ENCODE results near the gene LAMP1. TPM values are rescaled to one million over a fixed set of nuclear protein-coding genes. Genes with fewer than 3 reads are reported as not detected.

Gene LAMP1
- total and polyA plus RNA-seq, 2 of the 4 experiments (the other 2 are of a cell fraction), result 60.6 to 229 TPM

DNA sequence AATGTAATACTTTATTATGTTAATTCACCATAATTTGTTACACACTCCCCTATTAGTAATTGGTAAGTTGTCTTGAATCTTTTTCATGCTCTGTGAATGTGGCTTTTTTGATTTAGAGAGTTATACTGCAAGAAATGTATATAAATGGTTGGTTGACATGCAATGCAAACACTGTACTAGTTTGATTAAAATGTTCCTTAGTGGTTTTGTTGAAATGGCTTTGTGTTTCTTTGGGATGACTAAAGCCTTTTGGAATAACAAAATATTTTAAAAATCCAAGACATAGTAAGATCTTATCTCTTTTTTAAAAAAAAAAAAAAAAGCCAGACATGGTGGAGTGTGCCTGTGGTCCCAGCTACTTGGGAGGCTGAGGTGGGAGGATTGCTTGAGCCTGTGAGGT is 10.5 kb downstream of the LAMP1 start:
- BruUV-seq (replicated peaks), result no TSS peak
- H3K36me3 ChIP-seq (ENCODE audit: control insufficient read depth, insufficient read depth, low read length), result peaks cover 33% of the 10 kb centered on the region
- no peak overlapping the region for H3K4me3 ChIP-seq (ENCODE audit: insufficient read depth, low read depth, low read length)
- no peak overlapping the region for H2AK9ac ChIP-seq (replicated peaks; ENCODE audit: low read depth, low read length, poor library complexity)
- H3K56ac ChIP-seq (ENCODE audit: extremely low read depth, insufficient read depth, low read length), result no peak overlapping the region
- H2AFZ ChIP-seq (replicated peaks; ENCODE audit: low read length, poor library complexity), result no peak overlapping the region
- H2AK5ac ChIP-seq (ENCODE audit: low read depth, low read length), result no peak overlapping the region
- H3K9me1 ChIP-seq (ENCODE audit: insufficient read depth, low read length), result peaks cover 23% of the 10 kb centered on the region
- no peak for TF ChIP-seq SMC3 (IDR thresholded peaks at IDR 0.05; ENCODE audit: low read depth, low read length)
- TF ChIP-seq POLR2A (IDR thresholded peaks at IDR 0.05; ENCODE audit: low read depth, low read length), result no peak
- TF ChIP-seq, protein P1, sequence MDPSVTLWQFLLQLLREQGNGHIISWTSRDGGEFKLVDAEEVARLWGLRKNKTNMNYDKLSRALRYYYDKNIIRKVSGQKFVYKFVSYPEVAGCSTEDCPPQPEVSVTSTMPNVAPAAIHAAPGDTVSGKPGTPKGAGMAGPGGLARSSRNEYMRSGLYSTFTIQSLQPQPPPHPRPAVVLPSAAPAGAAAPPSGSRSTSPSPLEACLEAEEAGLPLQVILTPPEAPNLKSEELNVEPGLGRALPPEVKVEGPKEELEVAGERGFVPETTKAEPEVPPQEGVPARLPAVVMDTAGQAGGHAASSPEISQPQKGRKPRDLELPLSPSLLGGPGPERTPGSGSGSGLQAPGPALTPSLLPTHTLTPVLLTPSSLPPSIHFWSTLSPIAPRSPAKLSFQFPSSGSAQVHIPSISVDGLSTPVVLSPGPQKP (IDR thresholded peaks at IDR 0.05; ENCODE audit: borderline replicate concordance, low read depth, low read length), result no peak
- no peak for TF ChIP-seq MXI1 (IDR thresholded peaks at IDR 0.05; ENCODE audit: borderline replicate concordance, low read depth, low read length)
- no peak for TF ChIP-seq CEBPB (IDR thresholded peaks at IDR 0.05; ENCODE audit: low read depth, low read length)
- no peak for TF ChIP-seq MAZ (IDR thresholded peaks at IDR 0.05; ENCODE audit: borderline replicate concordance, low read depth, low read length)
- TF ChIP-seq RAD21 (IDR thresholded peaks at IDR 0.05; ENCODE audit: low read length), result no peak
- TF ChIP-seq, protein P2, sequence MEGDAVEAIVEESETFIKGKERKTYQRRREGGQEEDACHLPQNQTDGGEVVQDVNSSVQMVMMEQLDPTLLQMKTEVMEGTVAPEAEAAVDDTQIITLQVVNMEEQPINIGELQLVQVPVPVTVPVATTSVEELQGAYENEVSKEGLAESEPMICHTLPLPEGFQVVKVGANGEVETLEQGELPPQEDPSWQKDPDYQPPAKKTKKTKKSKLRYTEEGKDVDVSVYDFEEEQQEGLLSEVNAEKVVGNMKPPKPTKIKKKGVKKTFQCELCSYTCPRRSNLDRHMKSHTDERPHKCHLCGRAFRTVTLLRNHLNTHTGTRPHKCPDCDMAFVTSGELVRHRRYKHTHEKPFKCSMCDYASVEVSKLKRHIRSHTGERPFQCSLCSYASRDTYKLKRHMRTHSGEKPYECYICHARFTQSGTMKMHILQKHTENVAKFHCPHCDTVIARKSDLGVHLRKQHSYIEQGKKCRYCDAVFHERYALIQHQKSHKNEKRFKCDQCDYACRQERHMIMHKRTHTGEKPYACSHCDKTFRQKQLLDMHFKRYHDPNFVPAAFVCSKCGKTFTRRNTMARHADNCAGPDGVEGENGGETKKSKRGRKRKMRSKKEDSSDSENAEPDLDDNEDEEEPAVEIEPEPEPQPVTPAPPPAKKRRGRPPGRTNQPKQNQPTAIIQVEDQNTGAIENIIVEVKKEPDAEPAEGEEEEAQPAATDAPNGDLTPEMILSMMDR (conservative IDR thresholded peaks at IDR 0.05; ENCODE audit: low read depth, low read length), result no peak
- TF ChIP-seq BHLHE40 (IDR thresholded peaks at IDR 0.05; ENCODE audit: low read depth, low read length), result no peak
- TF ChIP-seq FOS (IDR thresholded peaks at IDR 0.05; ENCODE audit: low read depth, low read length), result no peak
- no peak for TF ChIP-seq RCOR1 (IDR thresholded peaks at IDR 0.05; ENCODE audit: insufficient replicate concordance, low read length)
- no peak for TF ChIP-seq NFE2L2 (IDR thresholded peaks at IDR 0.05; ENCODE audit: low read depth, low read length)
- TF ChIP-seq, protein P3, sequence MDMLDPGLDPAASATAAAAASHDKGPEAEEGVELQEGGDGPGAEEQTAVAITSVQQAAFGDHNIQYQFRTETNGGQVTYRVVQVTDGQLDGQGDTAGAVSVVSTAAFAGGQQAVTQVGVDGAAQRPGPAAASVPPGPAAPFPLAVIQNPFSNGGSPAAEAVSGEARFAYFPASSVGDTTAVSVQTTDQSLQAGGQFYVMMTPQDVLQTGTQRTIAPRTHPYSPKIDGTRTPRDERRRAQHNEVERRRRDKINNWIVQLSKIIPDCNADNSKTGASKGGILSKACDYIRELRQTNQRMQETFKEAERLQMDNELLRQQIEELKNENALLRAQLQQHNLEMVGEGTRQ (IDR thresholded peaks at IDR 0.05; ENCODE audit: low read depth, low read length), result no peak
- H2BK20ac ChIP-seq (ENCODE audit: low read depth, low read length), result no peak overlapping the region
- DNase-seq (peak; percentile 57), ATAC-seq (ENCODE audit: low read depth) (peak; percentile 67)
- dilution Hi-C loops (cut with HindIII; ENCODE audit: low sequenced_read_pairs, unreplicated experiment) (no loop called here), intact Hi-C loops (cut with micrococcal nuclease) (no loop called here), in situ Hi-C loops (cut with MboI; ENCODE audit: low sequenced_read_pairs) (no loop called here)
- no peak overlapping the region for H4K91ac ChIP-seq (ENCODE audit: insufficient read depth, low read depth, low read length)
- H4K8ac ChIP-seq (ENCODE audit: low read depth in 2 of 2, low read length in 2 of 2), result no peak overlapping the region
- ChIA-PET CTCF (interaction anchor here (1.0 kb wide), 1 partner anchor 264 kb away, joined by 3 read pairs; no protein-coding TSS in a partner anchor), POLR2A (ENCODE audit: unreplicated experiment) (no interaction called here)
- H2BK15ac ChIP-seq (ENCODE audit: low read depth, low read length), result no peak overlapping the region
- H3K27me3 ChIP-seq (ENCODE audit: control insufficient read depth, insufficient read depth, low read length), result no peaks in the 10 kb centered on the region
- H3K14ac ChIP-seq (replicated peaks; ENCODE audit: low read depth, low read length), result no peak overlapping the region
- H3K18ac ChIP-seq (ENCODE audit: low read depth, low read length), result no peak overlapping the region
- no peak overlapping the region for H3K23ac ChIP-seq (ENCODE audit: low read depth, low read length)
- no peak overlapping the region for H3K9ac ChIP-seq (ENCODE audit: low read depth, low read length)
- H2BK5ac ChIP-seq (ENCODE audit: low read depth, low read length, poor library complexity, severe bottlenecking), result no peak overlapping the region
- peaks cover 67% of the 10 kb centered on the region for H4K20me1 ChIP-seq (ENCODE audit: insufficient read depth, low read length)
- no peaks in the 10 kb centered on the region for H3K9me3 ChIP-seq (ENCODE audit: control insufficient read depth, insufficient read depth, low read length)
- no peak overlapping the region for H3K4me2 ChIP-seq (ENCODE audit: low read depth, low read length)
- H2BK120ac ChIP-seq (ENCODE audit: low read depth, low read length), result no peak overlapping the region
- peak overlapping the region; percentile 49; the same call in 1 of the 2 replicates for H3K27ac ChIP-seq (ENCODE audit: insufficient read depth, low read length)
- H3K4me1 ChIP-seq (ENCODE audit: control insufficient read depth, insufficient read depth, low read length), result peaks cover 10% of the 10 kb centered on the region
- H3K4ac ChIP-seq (ENCODE audit: low read depth, low read length), result no peak overlapping the region
- H4K5ac ChIP-seq (ENCODE audit: low read depth, low read length), result no peak overlapping the region
- peaks cover 34 to 79% of the 10 kb centered on the region in 2 experiments for H3K79me1 ChIP-seq (ENCODE audit: low read depth in 1 of 2, low read length in 2 of 2)
